ENCODE measurements around the gene SLC7A6OS. TPM values are rescaled to one million over a fixed set of nuclear protein-coding genes. Genes with fewer than 3 reads are reported as not detected.

Gene SLC7A6OS
- total and polyA plus RNA-seq, 10 of the 15 experiments (the other 5 are each of a cell fraction or from before 2014, with no cell fraction given) = 2.9 to 27.4 (median 16.9) TPM

GRCh38 chr16:68310774-68311511 is at the start of gene SLC7A6OS, which contains the start of gene PRMT7 (continued):
- TF ChIP-seq ZBTB33 (IDR thresholded peaks at IDR 0.05) (0 out of 2 replicates have a peak, but pooled peaks have one; percentile 8), IRF3 (IDR thresholded peaks at IDR 0.05) (no peak), RCOR1 (conservative IDR thresholded peaks at IDR 0.05; ENCODE audit: low read depth, low read length) (no peak), ZZZ3 (IDR thresholded peaks at IDR 0.05; ENCODE audit: control insufficient read depth, insufficient read length, low read depth) (no peak), NFXL1 (IDR thresholded peaks at IDR 0.05; ENCODE audit: borderline replicate concordance) (no peak), HSF1 (IDR thresholded peaks at IDR 0.05; ENCODE audit: low read depth, low read length) (no peak), BRCA1 (IDR thresholded peaks at IDR 0.05; ENCODE audit: low read depth, low read length) (no peak), ZNF274 (IDR thresholded peaks at IDR 0.05; ENCODE audit: insufficient read depth, insufficient read length) (no peak), JUNB (IDR thresholded peaks at IDR 0.05) (no peak), YY1 (IDR thresholded peaks at IDR 0.05; ENCODE audit: low read depth, low read length) (peak; percentile 97), WRNIP1 (IDR thresholded peaks at IDR 0.05; ENCODE audit: borderline replicate concordance, low read depth, low read length) (no peak), BACH1 (IDR thresholded peaks at IDR 0.05; ENCODE audit: borderline replicate concordance) (peak; percentile 48; the same call in 1 of the 2 replicates), STAT1 (conservative IDR thresholded peaks at IDR 0.05) (0 out of 2 replicates have a peak, but pooled peaks have one; percentile 8), GATAD2B (conservative IDR thresholded peaks at IDR 0.05; ENCODE audit: low read depth) (peak; percentile 63), BHLHE40 (IDR thresholded peaks at IDR 0.05; ENCODE audit: borderline replicate concordance in 1 of 2, low read depth in 2 of 2, low read length in 1 of 2) (peak; percentile 52 to 88), PAX5 (IDR thresholded peaks at IDR 0.05; ENCODE audit: borderline replicate concordance, low read depth, low read length) (no peak), CBFB (IDR thresholded peaks at IDR 0.05; ENCODE audit: low read depth) (peak; percentile 55; the same call in 1 of the 2 replicates), SREBF1 (IDR thresholded peaks at IDR 0.05; ENCODE audit: low read length) (no peak), ZNF24 (IDR thresholded peaks at IDR 0.05) (no peak), ZNF217 (IDR thresholded peaks at IDR 0.05) (peak; percentile 37; the same call in 1 of the 2 replicates), PML (IDR thresholded peaks at IDR 0.05; ENCODE audit: low read length) (peak; percentile 89), SREBF2 (IDR thresholded peaks at IDR 0.05; ENCODE audit: low read length) (no peak)
- TF ChIP-seq, protein P1, sequence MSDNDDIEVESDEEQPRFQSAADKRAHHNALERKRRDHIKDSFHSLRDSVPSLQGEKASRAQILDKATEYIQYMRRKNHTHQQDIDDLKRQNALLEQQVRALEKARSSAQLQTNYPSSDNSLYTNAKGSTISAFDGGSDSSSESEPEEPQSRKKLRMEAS (IDR thresholded peaks at IDR 0.05; ENCODE audit: low read depth, low read length) = peak; percentile 80
- TF ChIP-seq, protein P2, sequence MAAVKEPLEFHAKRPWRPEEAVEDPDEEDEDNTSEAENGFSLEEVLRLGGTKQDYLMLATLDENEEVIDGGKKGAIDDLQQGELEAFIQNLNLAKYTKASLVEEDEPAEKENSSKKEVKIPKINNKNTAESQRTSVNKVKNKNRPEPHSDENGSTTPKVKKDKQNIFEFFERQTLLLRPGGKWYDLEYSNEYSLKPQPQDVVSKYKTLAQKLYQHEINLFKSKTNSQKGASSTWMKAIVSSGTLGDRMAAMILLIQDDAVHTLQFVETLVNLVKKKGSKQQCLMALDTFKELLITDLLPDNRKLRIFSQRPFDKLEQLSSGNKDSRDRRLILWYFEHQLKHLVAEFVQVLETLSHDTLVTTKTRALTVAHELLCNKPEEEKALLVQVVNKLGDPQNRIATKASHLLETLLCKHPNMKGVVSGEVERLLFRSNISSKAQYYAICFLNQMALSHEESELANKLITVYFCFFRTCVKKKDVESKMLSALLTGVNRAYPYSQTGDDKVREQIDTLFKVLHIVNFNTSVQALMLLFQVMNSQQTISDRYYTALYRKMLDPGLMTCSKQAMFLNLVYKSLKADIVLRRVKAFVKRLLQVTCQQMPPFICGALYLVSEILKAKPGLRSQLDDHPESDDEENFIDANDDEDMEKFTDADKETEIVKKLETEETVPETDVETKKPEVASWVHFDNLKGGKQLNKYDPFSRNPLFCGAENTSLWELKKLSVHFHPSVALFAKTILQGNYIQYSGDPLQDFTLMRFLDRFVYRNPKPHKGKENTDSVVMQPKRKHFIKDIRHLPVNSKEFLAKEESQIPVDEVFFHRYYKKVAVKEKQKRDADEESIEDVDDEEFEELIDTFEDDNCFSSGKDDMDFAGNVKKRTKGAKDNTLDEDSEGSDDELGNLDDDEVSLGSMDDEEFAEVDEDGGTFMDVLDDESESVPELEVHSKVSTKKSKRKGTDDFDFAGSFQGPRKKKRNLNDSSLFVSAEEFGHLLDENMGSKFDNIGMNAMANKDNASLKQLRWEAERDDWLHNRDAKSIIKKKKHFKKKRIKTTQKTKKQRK (IDR thresholded peaks at IDR 0.05; ENCODE audit: low read depth, low read length) = no peak
